GM19025 (cell line): ENCODE measurements around the gene PIGQ.

Source experiments
- ATAC-seq: cut with Tn5 transposase; IDR thresholded peaks from one replicate; pipeline ENCODE4 v1.9.1; 2021; ENCODE audit warnings: mild to moderate bottlenecking, low read depth, moderate library complexity; ENCODE audit not compliant: unreplicated experiment

Gene PIGQ

DNA sequence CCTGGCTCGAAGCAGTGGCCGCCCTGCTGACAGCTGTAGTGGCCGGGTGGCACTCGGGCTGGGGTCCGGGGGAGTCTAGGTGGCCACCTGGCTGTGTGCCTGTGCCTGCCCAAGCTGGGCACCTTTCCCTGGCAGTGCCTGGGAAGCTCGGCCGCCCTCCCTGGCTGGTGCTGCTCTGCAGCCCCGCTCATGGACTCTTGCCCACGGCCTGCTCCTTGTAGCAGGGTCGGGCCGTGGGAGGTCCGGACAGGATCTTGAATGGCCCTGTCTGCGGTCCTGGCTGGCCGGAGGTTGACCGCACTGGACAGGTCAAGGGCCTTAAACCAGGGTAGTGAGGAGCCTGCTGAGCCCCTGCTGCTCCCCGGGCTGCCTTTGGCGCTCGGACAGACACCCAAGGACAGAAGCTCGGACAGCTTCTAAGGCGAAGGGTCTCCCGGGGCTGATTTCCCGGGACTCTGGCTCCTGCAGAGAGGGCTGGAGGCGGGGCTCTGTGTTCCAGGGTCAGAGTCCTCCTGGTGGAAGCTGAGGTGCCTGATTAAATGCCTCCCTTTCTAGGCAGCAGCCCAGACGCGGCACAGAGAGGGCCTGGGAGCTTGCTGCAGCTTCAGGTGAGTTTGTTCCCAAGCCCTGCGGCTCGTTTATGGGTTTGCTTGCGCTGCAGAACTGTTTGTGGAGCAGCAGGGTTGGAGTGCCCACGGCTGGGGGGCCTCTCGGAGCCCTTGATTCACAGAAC, 36.2 kb upstream of the PIGQ start:
- ATAC-seq = no peak

DNA sequence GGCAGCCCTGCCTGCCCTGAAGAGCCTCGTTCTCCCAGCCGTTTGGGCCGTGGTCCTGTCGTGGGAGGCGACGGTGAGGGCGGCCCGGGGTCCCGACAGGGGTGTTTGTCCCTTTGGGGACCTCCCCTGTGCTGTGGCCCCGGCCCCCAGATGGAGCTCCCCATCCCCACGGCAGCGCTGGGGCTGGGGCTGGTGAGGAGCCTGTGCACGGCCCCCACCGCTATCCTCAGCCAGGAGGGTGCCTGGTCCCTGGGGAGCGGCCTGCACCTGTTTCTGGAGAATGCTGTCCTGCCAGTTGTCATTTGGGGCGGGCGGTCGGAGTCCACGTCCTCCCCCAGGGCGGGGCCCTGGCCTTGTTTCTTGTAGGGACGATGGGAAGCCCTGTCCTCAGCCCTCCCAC, 35.6 kb upstream of the PIGQ start:
- ATAC-seq = no peak

DNA sequence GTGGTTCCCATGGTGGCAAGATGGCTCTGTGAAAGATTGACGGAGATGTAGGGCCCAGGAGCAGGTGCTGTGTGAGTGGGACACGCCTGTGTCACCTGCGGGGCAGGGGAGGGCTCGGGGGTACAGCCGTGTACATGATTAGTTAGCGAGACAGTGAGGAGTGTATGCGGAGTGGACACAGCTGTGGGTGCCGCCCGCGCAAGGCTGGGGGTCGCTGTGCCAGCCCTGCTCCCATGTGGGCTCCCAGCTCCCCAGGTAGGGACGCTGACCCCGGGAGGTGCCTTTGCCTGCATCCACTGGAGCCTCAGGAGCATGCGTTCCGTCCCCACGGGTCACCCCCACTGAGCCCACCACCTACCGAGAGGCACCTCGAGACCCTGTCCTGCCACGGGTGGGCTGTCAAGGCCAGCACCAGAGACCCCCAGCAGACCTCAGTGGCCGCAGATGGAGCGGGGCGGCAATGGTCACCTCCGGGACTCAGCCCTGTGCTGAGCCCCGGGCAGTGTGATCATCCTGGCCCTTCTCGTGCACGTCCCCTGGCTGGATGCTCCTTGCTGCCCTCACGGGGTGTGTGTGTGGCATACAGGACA, 34.8 kb upstream of the PIGQ start:
- ATAC-seq = no peak

GRCh38 chr16:535446-536405, 34.0 kb upstream of the PIGQ start:
- no peak for ATAC-seq

DNA sequence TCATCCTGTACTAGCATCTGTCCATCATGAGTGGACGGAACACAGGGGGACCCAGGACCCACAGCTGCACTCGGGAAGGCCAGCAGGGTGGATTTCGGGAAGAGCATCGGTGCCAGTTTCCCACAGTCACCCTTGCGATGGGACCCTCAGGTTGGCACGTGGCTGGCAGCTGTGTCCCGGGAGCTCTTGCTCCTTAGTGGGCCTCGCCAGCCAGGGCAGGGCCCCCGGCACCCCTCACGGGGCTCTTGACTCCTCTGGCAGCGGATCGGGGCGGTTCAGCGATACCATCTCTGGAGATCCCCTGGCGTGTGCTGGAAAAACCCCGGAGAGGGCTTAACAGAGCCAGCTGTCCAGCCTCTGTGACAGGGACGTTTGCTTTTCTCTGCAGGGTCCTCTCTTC, 33.0 kb upstream of the PIGQ start:
- no peak for ATAC-seq

GRCh38 chr16:537415-538335, 32.1 kb upstream of the PIGQ start:
- no peak for ATAC-seq

- no peak for ATAC-seq
These were observed 29.8 kb upstream of the PIGQ start for GRCh38 chr16:539901-540530.

- no peak for ATAC-seq
These were observed 29.0 kb upstream of the PIGQ start for GRCh38 chr16:540645-541340.

GRCh38 chr16:543301-544164, 26.2 kb upstream of the PIGQ start:
- no peak for ATAC-seq

DNA sequence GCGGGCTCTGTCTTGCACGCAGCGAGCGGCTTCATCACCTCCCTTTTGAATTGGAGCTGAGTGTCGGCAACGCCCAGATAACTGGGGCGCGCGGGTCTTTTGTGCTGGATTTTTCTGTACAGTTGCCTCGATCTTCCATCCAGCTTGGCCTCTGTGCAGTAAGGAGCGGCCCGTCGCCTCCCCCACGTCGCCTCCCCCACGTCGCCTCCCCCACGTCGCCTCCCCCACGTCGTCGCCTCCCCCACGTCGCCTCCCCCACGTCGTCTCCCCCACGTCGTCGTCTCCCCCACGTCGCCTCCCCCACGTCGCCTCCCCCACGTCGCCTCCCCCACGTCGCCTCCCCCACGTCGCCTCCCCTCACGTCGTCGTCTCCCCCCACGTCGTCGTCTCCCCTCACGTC, 25.3 kb upstream of the PIGQ start:
- ATAC-seq = no peak

DNA sequence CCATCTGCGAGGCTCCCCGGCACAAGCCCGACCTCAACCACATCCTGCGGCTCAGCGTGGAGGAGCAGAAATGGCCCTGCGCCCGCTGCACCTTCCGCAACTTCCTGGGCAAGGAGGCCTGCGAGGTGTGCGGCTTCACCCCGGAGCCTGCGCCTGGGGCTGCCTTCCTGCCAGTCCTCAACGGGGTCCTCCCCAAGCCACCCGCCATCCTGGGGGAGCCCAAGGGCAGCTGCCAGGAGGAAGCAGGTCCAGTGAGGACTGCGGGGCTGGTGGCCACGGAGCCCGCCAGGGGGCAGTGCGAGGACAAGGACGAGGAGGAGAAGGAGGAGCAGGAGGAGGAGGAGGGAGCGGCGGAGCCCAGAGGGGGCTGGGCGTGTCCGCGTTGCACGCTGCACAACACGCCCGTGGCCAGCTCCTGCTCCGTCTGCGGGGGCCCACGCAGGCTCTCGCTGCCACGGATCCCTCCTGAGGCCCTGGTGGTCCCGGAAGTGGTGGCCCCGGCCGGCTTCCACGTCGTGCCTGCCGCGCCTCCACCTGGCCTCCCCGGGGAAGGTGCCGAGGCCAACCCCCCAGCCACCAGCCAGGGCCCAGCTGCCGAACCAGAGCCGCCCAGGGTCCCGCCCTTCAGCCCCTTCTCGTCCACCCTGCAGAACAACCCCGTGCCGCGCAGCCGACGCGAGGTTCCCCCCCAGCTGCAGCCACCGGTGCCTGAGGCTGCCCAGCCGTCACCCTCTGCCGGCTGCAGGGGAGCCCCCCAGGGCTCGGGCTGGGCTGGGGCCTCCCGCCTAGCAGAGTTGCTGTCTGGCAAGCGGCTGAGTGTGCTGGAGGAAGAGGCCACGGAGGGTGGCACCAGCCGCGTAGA, 22.6 kb upstream of the PIGQ start:
- no peak for ATAC-seq

DNA sequence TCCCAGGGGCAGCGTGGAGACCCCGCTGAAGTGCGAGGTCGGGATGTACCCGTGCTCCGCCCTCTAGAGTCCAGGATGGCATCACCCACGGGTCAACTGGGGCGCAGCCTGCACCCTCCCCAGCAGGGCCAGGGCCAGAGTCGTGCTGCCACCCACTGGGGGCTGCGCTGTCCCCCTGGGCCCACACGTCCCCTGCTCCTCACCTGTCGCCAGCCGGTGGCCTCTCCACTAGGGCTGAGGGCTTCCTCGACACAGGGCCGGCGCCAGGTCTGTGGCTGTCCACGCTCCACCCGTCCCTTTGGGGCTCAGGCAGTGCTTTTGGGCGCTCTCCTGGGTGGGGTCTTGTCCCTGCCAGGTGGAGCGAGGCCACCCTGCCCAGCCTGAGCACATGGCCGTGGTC, 21.2 kb upstream of the PIGQ start:
- no peak for ATAC-seq

- no peak for ATAC-seq
These were observed 20.1 kb upstream of the PIGQ start for GRCh38 chr16:549544-550263.

DNA sequence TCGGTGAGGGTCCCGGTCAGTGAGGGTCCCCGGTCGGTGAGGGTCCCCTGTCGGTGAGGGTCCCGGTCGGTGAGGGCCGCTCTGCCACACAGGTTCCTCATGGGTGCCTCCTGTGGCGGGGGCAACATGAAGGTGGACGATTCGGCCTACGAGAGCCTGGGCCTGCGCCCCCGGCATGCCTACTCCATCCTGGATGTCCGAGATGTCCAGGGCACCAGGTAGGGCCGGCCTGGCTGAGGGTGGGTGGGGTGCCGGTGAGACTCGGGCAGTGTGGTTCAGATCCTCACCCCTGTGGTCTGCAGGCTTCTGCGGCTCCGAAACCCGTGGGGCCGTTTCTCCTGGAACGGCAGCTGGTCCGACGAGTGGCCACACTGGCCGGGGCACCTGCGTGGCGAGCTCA, 18.6 kb upstream of the PIGQ start:
- ATAC-seq = no peak

- no peak for ATAC-seq
These were observed 17.6 kb upstream of the PIGQ start for GRCh38 chr16:552171-552570.

DNA sequence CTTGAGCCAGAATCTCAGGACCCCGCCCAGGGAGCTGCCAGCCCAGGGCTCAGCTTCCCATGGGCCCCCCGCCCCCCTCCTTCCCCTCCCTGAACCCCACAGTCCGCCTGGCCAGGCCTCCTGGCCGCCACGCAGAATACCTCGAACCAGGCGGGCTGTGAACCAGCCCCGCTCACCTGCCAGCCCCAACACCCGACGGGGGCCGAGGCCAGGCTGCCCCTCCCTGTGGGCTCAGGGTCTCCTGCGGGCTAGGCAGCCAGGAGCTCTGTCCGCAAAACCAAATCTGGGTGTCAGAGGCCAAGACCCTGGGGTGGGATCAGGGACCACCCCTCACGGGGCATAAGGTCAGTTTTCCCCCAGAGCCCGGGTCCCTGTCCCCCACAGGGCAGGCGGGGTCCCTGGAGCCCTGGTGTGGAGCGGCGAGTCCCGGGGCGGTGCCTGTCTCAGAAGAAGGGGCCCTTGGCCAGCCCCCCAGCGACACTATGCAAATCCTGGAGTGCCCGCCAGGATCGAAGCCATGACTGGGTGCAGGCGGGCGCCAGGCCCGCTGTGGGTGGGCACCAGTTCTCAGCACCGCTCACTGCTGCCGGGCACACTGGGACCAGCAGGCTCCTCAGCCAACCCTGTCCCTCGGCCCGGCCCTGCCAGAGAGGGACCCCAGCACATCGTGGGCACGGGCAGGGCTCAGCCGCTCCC, 16.0 kb upstream of the PIGQ start:
- no peak for ATAC-seq
